Right lobe of liver (tissue), 4 donors: Measurements from ENCODE around the gene SERHL2.
"Not testable (repeated sequence)": the region's sequence is repeated elsewhere in the genome, so short reads cannot be mapped to it uniquely, and the experiment has no call there.

Source experiments
- CTCF ChIP-seq, 4 donors: fragments of 200-600 bp in 3 of 4; fragments of 450-650 bp in 1 of 4; IDR thresholded peaks; one replicate each; pipeline versions ENCODE4 v1.5.1 to v1.8.0; 2016 to 2022; ENCODE audit warnings: antibody characterized with exemption in 4 of 4, mild to moderate bottlenecking in 2 of 4
- POLR2A ChIP-seq: fragments of 450-650 bp; IDR thresholded peaks from one replicate; pipeline ENCODE4 v1.6.1; 2017; ENCODE audit warnings: antibody characterized with exemption, mild to moderate bottlenecking
- donor health status: DM: no; HTN: no; CAD: no.
- donor health status: DM: no; HTN: no; CAD: no.
- donor health status: DM: no; HTN: yes; CAD: no.

- not testable (repeated sequence) for TF ChIP-seq CTCF (IDR thresholded peaks at IDR 0.05); POLR2A
These were observed 45.3 kb upstream of the SERHL2 start for GRCh38 chr22:42508327-42508974.
